ENCODE measurements around the gene CREBBP.

DNA sequence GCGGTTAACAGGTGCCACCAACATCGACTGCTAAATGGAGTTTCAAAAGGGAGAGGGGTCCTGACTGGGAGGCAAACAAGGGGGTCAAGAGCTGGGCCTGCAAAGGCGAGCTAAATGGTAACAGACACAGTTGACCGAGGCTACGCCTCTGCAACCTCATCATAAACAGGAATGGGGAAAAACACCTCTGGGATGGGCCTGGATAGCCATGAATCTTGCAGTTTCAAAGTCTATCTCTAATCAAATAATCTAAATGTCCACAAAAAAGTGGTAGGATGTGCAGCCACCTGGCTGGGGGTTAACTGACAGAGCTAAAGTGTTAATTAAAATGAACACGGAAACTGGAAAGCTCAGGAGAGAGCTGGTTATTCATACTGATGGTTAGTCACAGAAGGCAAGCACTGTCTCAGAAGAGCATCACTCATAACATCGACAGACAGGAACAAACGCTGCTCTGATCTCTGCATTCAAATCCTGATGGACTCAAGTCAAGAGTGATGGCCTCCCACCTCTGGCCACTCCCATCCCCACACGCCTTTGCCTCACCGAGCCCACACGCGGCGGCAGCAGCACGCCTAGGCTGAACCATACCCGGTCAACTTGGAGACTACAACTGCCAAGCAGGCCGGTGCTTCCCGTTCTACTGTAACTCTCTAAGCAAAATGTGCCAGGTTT is 56.3 kb downstream of the CREBBP start:
- no peak for TF ChIP-seq YY1 (IDR thresholded peaks at IDR 0.05; ENCODE audit: low read depth)
- TF ChIP-seq FOXM1 (IDR thresholded peaks at IDR 0.05; ENCODE audit: borderline replicate concordance, low read depth) = no peak
- no peak for TF ChIP-seq EP300 (IDR thresholded peaks at IDR 0.05; ENCODE audit: borderline replicate concordance)
- TF ChIP-seq, protein P1, sequence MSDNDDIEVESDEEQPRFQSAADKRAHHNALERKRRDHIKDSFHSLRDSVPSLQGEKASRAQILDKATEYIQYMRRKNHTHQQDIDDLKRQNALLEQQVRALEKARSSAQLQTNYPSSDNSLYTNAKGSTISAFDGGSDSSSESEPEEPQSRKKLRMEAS (IDR thresholded peaks at IDR 0.05) = no peak
- TF ChIP-seq, protein P2, sequence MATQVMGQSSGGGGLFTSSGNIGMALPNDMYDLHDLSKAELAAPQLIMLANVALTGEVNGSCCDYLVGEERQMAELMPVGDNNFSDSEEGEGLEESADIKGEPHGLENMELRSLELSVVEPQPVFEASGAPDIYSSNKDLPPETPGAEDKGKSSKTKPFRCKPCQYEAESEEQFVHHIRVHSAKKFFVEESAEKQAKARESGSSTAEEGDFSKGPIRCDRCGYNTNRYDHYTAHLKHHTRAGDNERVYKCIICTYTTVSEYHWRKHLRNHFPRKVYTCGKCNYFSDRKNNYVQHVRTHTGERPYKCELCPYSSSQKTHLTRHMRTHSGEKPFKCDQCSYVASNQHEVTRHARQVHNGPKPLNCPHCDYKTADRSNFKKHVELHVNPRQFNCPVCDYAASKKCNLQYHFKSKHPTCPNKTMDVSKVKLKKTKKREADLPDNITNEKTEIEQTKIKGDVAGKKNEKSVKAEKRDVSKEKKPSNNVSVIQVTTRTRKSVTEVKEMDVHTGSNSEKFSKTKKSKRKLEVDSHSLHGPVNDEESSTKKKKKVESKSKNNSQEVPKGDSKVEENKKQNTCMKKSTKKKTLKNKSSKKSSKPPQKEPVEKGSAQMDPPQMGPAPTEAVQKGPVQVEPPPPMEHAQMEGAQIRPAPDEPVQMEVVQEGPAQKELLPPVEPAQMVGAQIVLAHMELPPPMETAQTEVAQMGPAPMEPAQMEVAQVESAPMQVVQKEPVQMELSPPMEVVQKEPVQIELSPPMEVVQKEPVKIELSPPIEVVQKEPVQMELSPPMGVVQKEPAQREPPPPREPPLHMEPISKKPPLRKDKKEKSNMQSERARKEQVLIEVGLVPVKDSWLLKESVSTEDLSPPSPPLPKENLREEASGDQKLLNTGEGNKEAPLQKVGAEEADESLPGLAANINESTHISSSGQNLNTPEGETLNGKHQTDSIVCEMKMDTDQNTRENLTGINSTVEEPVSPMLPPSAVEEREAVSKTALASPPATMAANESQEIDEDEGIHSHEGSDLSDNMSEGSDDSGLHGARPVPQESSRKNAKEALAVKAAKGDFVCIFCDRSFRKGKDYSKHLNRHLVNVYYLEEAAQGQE (IDR thresholded peaks at IDR 0.05; ENCODE audit: low read depth) = no peak
- no peak for TF ChIP-seq RAD21 (IDR thresholded peaks at IDR 0.05; ENCODE audit: low read depth)
- TF ChIP-seq CEBPB (IDR thresholded peaks at IDR 0.05) = no peak
- TF ChIP-seq EGR1 (IDR thresholded peaks at IDR 0.05) = no peak
- TF ChIP-seq TAF1 (IDR thresholded peaks at IDR 0.05; ENCODE audit: low read depth) = no peak
- TF ChIP-seq CREB1 (IDR thresholded peaks at IDR 0.05; ENCODE audit: low read depth) = no peak

Measured in Ishikawa (cell line).